ENCODE data around the gene CACNA2D3.

DNA sequence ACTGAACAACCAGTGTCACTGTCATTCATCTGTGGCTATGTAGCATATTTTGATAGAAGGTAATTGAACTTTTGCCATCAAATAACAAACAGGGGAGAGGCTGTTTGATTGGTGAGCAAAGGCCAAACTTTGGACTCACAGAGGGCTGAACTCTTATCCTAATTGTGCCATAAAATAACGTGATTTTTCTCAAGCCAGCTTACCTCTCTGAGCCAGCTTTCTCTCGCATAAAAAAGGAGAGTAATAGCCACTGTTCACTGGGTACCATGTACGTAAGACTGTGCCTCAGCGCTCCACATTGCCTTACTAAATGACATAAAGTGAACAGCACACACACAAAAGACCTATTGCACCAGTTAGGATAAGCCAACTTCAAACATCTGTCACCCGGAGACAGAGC is 588.6 kb downstream of the CACNA2D3 start:
- TF ChIP-seq CTCF (conservative IDR thresholded peaks at IDR 0.05), result no peak
- TF ChIP-seq EZH2 (IDR thresholded peaks at IDR 0.05; ENCODE audit: low read depth), result no peak

Measured in PC-9 (cell line).